Loucy (cell line): ENCODE results near the gene ATAD2B.

ENCODE experiments used
- H2AFZ ChIP-seq: fragments of 200-600 bp; sonication (generic); 2 replicates; pipeline ENCODE4 v1.6.0; 2016; ENCODE audit warnings: antibody characterized with exemption, mild to moderate bottlenecking, low read length, moderate library complexity
- H3F3A ChIP-seq: fragments of 200-600 bp; 2 replicates; pipeline ENCODE4 v1.6.0; 2016; ENCODE audit warnings: antibody characterized with exemption, low read depth, mild to moderate bottlenecking
- H3K27me3 ChIP-seq: fragments of 200-600 bp; sonication (generic); 2 replicates; pipeline ENCODE4 v1.6.1; 2014; ENCODE audit warnings: low read length, mild to moderate bottlenecking; ENCODE audit not compliant: insufficient read depth, poor library complexity, severe bottlenecking
- H3K36me3 ChIP-seq: fragments of 200-600 bp; sonication (generic); 2 replicates; pipeline ENCODE4 v1.6.1; 2016; ENCODE audit warnings: low read length; ENCODE audit not compliant: insufficient read depth
- H3K4me1 ChIP-seq: fragments of 200-600 bp; sonication (generic); 2 replicates; pipeline ENCODE4 v1.5.1; 2014; ENCODE audit warnings: low read length, mild to moderate bottlenecking; ENCODE audit not compliant: insufficient read depth, poor library complexity, severe bottlenecking
- H3K4me2 ChIP-seq: fragments of 200-600 bp; sonication (generic); 2 replicates; pipeline ENCODE4 v1.6.0; 2014; ENCODE audit warnings: antibody characterized with exemption, low read length, low read depth, mild to moderate bottlenecking; ENCODE audit not compliant: poor library complexity, severe bottlenecking
- H3K4me3 ChIP-seq: fragments of 200-600 bp; sonication (generic); 2 replicates; pipeline ENCODE4 v1.5.1; 2014; ENCODE audit warnings: low read length, mild to moderate bottlenecking, mixed read lengths; ENCODE audit not compliant: poor library complexity, severe bottlenecking
- H3K79me2 ChIP-seq: fragments of 200-600 bp; sonication (generic); 2 replicates; pipeline ENCODE4 v1.6.1; 2014; ENCODE audit warnings: low read length; ENCODE audit not compliant: insufficient read depth
- H3K9ac ChIP-seq: fragments of 200-600 bp; sonication (generic); 2 replicates; pipeline ENCODE4 v1.6.0; 2014; ENCODE audit warnings: mild to moderate bottlenecking, low read depth, low read length, moderate library complexity; ENCODE audit not compliant: poor library complexity, severe bottlenecking
- H3K9me2 ChIP-seq: fragments of 200-600 bp; sonication (generic); replicated peaks from 2 replicates; pipeline ENCODE4 v1.6.1; 2016; ENCODE audit warnings: low read depth, low read length, mixed read lengths
- H3K9me3 ChIP-seq: fragments of 200-600 bp; sonication (generic); 2 replicates; pipeline ENCODE4 v1.6.1; 2014; ENCODE audit warnings: mild to moderate bottlenecking, antibody characterized with exemption, low read length, low read depth; ENCODE audit not compliant: insufficient read depth
- H4K20me1 ChIP-seq: fragments of 200-600 bp; sonication (generic); 2 replicates; pipeline ENCODE4 v1.6.0; 2014; ENCODE audit warnings: antibody characterized with exemption, low read length, mild to moderate bottlenecking; ENCODE audit not compliant: insufficient read depth, poor library complexity, severe bottlenecking
- CTCF ChIP-seq: fragments of 200-600 bp; sonication (generic); conservative IDR thresholded peaks from 2 replicates; pipeline ENCODE4 v1.5.1; 2014; ENCODE audit warnings: mild to moderate bottlenecking, antibody characterized with exemption, low read length
- EZH2phosphoT487 ChIP-seq: fragments of 200-600 bp; IDR thresholded peaks from 2 replicates; pipeline ENCODE4 v1.6.1; 2018; ENCODE audit warnings: antibody characterized with exemption, mild to moderate bottlenecking, moderate library complexity, borderline replicate concordance

Gene ATAD2B

GRCh38 chr2:23859983-23860382, 66.9 kb downstream of the ATAD2B start:
- H3K4me2 ChIP-seq, result no peak overlapping the region
- H3F3A ChIP-seq, result no peaks in the 10 kb centered on the region
- H2AFZ ChIP-seq, result no peak overlapping the region
- H3K4me3 ChIP-seq, result no peak overlapping the region
- H3K9me3 ChIP-seq, result no peaks in the 10 kb centered on the region
- H4K20me1 ChIP-seq, result no peaks in the 10 kb centered on the region
- no peaks in the 10 kb centered on the region for H3K27me3 ChIP-seq
- no peak overlapping the region for H3K9ac ChIP-seq
- H3K9me2 ChIP-seq, result no peaks in the 10 kb centered on the region
- peaks cover 63% of the 10 kb centered on the region; the same call in 1 of the 2 replicates for H3K36me3 ChIP-seq
- TF ChIP-seq EZH2phosphoT487 (no peak), CTCF (no peak)
- no peaks in the 10 kb centered on the region for H3K79me2 ChIP-seq
- H3K4me1 ChIP-seq, result no peaks in the 10 kb centered on the region

- Histone ChIP-seq H3K79me2 (no peaks in the 10 kb centered on the region), H3F3A (no peaks in the 10 kb centered on the region), H3K27me3 (no peaks in the 10 kb centered on the region), H3K9me2 (no peaks in the 10 kb centered on the region), H4K20me1 (no peaks in the 10 kb centered on the region), H3K4me1 (no peaks in the 10 kb centered on the region), H3K9me3 (no peaks in the 10 kb centered on the region), H2AFZ (no peak overlapping the region), H3K9ac (no peak overlapping the region), H3K4me3 (no peak overlapping the region), H3K4me2 (no peak overlapping the region), H3K36me3 (peaks cover 63% of the 10 kb centered on the region; the same call in 1 of the 2 replicates)
- TF ChIP-seq CTCF, result no peak
- no peak for TF ChIP-seq EZH2phosphoT487
These were observed 67.7 kb downstream of the ATAD2B start for GRCh38 chr2:23859234-23859633.

GRCh38 chr2:23850564-23851256, 76.2 kb downstream of the ATAD2B start:
- no peaks in the 10 kb centered on the region for H3K27me3 ChIP-seq
- no peaks in the 10 kb centered on the region for H3K4me1 ChIP-seq
- TF ChIP-seq EZH2phosphoT487, result no peak
- no peak for TF ChIP-seq CTCF
- H3K9ac ChIP-seq, result no peak overlapping the region
- H3K4me3 ChIP-seq, result no peak overlapping the region
- peaks cover 11% of the 10 kb centered on the region; the same call in 1 of the 2 replicates for H3K36me3 ChIP-seq
- peaks cover 5% of the 10 kb centered on the region for H4K20me1 ChIP-seq
- H3F3A ChIP-seq, result no peaks in the 10 kb centered on the region
- no peaks in the 10 kb centered on the region for H3K9me3 ChIP-seq
- no peaks in the 10 kb centered on the region for H3K9me2 ChIP-seq
- H3K79me2 ChIP-seq, result no peaks in the 10 kb centered on the region
- no peak overlapping the region for H3K4me2 ChIP-seq
- no peak overlapping the region for H2AFZ ChIP-seq
